ENCODE measurements around the gene HMGN4. TPM values are rescaled to one million over a fixed set of nuclear protein-coding genes. Genes with fewer than 3 reads are reported as not detected.
A peak's percentile ranks its signal among the peaks of the same experiment; 100 is the strongest.

HMGN4 gene
- total and polyA plus RNA-seq, 9 of the 15 experiments (the other 6 are each of a cell fraction or from before 2014, with no cell fraction given) = 35.4 to 134 (median 94.1) TPM

DNA sequence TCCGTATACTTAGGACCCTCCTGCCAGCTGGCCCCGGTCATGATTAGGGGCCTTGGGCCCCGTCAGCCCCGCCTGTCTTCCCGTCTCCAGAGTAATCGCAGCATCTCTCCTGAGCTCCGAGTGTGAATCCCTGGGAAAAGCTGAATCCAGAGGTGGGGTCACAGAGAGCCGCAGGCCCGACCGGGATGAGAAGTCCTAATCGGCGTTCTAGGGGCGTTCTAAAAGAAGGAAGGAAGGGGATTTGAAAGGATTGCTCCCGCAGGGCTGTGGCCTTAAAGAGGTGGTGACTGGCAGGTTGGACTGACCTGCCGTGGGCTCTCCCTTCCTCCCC, 371 bp downstream of the HMGN4 start (continued):
- TF ChIP-seq, protein P1, sequence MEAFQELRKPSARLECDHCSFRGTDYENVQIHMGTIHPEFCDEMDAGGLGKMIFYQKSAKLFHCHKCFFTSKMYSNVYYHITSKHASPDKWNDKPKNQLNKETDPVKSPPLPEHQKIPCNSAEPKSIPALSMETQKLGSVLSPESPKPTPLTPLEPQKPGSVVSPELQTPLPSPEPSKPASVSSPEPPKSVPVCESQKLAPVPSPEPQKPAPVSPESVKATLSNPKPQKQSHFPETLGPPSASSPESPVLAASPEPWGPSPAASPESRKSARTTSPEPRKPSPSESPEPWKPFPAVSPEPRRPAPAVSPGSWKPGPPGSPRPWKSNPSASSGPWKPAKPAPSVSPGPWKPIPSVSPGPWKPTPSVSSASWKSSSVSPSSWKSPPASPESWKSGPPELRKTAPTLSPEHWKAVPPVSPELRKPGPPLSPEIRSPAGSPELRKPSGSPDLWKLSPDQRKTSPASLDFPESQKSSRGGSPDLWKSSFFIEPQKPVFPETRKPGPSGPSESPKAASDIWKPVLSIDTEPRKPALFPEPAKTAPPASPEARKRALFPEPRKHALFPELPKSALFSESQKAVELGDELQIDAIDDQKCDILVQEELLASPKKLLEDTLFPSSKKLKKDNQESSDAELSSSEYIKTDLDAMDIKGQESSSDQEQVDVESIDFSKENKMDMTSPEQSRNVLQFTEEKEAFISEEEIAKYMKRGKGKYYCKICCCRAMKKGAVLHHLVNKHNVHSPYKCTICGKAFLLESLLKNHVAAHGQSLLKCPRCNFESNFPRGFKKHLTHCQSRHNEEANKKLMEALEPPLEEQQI (IDR thresholded peaks at IDR 0.05) = no peak
- no peak for TF ChIP-seq IRF2 (CRISPR knock-in tag; IDR thresholded peaks at IDR 0.05)
- no peak for TF ChIP-seq MCM5 (IDR thresholded peaks at IDR 0.05; ENCODE audit: low read depth)
- TF ChIP-seq GATAD2B (IDR thresholded peaks at IDR 0.05; ENCODE audit: borderline replicate concordance) = no peak
- TF ChIP-seq ZNF445 (CRISPR knock-in tag; IDR thresholded peaks at IDR 0.05; ENCODE audit: low read depth) = no peak
- TF ChIP-seq U2AF2 (optimal IDR thresholded peaks at IDR 0.05; ENCODE audit: low read depth, low read length) = no peak
- TF ChIP-seq NR2C2 (CRISPR knock-in tag; IDR thresholded peaks at IDR 0.05) = no peak
- TF ChIP-seq NR2C2 (tag; IDR thresholded peaks at IDR 0.05) = peak; percentile 71
- TF ChIP-seq KAT2B (IDR thresholded peaks at IDR 0.05; ENCODE audit: low read depth, low read length) = no peak
- no peak for TF ChIP-seq ZNF766 (CRISPR knock-in tag; conservative IDR thresholded peaks at IDR 0.05)
- no peak for TF ChIP-seq ZNF764 (CRISPR knock-in tag; IDR thresholded peaks at IDR 0.05; ENCODE audit: low read depth)
- TF ChIP-seq, protein P2, sequence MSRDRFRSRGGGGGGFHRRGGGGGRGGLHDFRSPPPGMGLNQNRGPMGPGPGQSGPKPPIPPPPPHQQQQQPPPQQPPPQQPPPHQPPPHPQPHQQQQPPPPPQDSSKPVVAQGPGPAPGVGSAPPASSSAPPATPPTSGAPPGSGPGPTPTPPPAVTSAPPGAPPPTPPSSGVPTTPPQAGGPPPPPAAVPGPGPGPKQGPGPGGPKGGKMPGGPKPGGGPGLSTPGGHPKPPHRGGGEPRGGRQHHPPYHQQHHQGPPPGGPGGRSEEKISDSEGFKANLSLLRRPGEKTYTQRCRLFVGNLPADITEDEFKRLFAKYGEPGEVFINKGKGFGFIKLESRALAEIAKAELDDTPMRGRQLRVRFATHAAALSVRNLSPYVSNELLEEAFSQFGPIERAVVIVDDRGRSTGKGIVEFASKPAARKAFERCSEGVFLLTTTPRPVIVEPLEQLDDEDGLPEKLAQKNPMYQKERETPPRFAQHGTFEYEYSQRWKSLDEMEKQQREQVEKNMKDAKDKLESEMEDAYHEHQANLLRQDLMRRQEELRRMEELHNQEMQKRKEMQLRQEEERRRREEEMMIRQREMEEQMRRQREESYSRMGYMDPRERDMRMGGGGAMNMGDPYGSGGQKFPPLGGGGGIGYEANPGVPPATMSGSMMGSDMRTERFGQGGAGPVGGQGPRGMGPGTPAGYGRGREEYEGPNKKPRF (IDR thresholded peaks at IDR 0.05; ENCODE audit: low read depth, low read length) = no peak
- no peak for TF ChIP-seq ELF2 (CRISPR knock-in tag; IDR thresholded peaks at IDR 0.05)
- peak; percentile 2 for TF ChIP-seq POLR2B (IDR thresholded peaks at IDR 0.05; ENCODE audit: low read depth, partially characterized antibody)
- TF ChIP-seq PRMT5 (CRISPR knock-in tag; IDR thresholded peaks at IDR 0.05) = no peak
- TF ChIP-seq SMARCC2 (IDR thresholded peaks at IDR 0.05; ENCODE audit: low read depth) = no peak
- TF ChIP-seq, protein P3, sequence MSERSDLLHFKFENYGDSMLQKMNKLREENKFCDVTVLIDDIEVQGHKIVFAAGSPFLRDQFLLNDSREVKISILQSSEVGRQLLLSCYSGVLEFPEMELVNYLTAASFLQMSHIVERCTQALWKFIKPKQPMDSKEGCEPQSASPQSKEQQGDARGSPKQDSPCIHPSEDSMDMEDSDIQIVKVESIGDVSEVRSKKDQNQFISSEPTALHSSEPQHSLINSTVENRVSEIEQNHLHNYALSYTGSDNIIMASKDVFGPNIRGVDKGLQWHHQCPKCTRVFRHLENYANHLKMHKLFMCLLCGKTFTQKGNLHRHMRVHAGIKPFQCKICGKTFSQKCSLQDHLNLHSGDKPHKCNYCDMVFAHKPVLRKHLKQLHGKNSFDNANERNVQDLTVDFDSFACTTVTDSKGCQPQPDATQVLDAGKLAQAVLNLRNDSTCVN (CRISPR knock-in tag; IDR thresholded peaks at IDR 0.05) = no peak
- TF ChIP-seq GATAD2A (IDR thresholded peaks at IDR 0.05) = no peak
- no peak for TF ChIP-seq NFIX (CRISPR knock-in tag; IDR thresholded peaks at IDR 0.05; ENCODE audit: low read depth)
- no peak for TF ChIP-seq NRF1 (conservative IDR thresholded peaks at IDR 0.05 in 1 of 2, IDR thresholded peaks at IDR 0.05 in 1 of 2)
- TF ChIP-seq HCFC1 (IDR thresholded peaks at IDR 0.05; ENCODE audit: low read depth, low read length) = no peak
- TF ChIP-seq ARID1B (IDR thresholded peaks at IDR 0.05) = no peak
- TF ChIP-seq, protein P4, sequence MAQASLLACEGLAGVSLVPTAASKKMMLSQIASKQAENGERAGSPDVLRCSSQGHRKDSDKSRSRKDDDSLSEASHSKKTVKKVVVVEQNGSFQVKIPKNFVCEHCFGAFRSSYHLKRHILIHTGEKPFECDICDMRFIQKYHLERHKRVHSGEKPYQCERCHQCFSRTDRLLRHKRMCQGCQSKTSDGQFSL (CRISPR knock-in tag; IDR thresholded peaks at IDR 0.05) = no peak
- TF ChIP-seq, protein P4 (tag; IDR thresholded peaks at IDR 0.05) = peak in 1 of 2 experiments; percentile 10; a peak in 1 of 4 replicates
- TF ChIP-seq ZNF175 (CRISPR knock-in tag; IDR thresholded peaks at IDR 0.05; ENCODE audit: low read depth) = no peak
- TF ChIP-seq MAFG (tag; conservative IDR thresholded peaks at IDR 0.05) = no peak

All from K562 (cell line).